GM19023 (cell line): ENCODE results near the gene ARMC3.

ENCODE experiments used
- ATAC-seq: cut with Tn5 transposase; IDR thresholded peaks from one replicate; pipeline ENCODE4 v1.9.1; 2021; ENCODE audit warnings: mild to moderate bottlenecking, moderate library complexity; ENCODE audit not compliant: unreplicated experiment

The ARMC3 gene

DNA sequence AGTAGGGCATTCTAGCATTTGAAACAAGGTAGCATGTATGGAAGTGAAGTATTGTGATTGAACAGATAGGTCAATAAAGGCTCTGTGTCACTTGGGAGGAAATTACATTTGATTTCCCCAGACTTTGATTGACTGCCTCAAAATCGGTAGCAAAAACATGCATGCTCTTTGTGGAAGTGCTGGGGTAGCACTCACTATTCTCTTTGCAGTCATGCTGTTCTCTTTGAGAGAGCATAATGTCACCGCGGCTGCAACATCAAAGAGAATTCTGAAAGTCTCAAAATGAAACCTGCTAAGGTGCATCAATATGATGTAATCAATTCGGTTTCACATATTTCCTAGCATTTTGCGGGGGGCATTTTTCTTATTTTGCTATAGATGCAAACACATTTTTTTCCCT is 64.2 kb downstream of the ARMC3 start:
- no peak for ATAC-seq

DNA sequence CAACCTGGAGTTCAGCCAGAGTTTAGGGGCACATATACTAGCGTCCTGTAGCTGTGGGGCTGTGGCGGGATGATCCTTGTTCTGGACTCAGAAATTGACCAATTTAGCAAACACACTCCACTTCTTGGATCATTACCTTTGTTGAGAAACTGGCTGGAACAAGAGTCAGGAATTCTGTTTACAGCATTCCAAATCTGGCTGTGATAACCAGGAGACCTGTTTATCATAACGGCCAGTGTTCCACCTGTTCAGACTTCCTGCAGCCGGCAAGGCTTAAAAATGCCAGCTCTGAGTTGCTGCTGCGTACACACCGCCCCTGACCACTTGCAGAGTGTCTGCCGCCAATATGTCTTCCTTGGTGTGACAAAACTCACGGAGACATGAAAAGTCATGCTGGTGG is 64.8 kb downstream of the ARMC3 start:
- no peak for ATAC-seq

DNA sequence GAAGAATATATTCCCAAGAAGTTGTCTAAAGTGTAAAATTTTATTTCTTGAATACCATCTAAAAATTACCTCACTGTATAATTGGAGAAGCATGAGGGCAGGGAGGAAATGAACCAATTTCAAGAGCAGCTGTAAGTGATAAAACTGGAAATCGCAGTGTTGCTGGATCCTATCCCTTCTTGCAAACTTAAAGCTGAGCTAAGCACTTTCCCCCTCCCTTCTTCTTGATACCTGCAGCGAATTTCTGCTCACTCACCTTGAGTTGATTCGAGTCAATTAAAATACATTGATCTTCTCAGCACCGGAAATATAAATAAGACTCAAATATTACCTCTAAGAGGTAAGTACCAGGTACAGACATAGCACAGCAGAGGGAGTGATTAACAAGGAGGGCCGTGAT is 65.5 kb downstream of the ARMC3 start:
- ATAC-seq: no peak

DNA sequence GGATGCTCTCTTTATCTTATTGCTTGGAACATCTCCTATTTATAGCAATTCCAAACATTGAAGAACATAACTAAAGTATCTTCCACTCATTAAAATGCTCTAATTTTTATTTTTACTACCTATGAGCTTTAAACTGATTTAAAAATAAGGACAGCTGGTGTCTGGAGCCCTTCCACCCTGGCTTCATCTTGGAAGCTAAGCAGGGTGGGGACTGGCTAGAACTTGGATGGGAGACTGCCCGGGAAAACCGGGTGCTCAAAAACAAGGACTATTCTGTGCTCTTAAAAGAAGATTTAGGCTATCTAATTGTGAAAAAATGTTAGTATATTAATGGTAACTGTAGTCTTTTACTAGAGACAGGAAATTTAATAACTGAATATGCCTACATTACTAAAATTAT is 69.2 kb downstream of the ARMC3 start:
- ATAC-seq: no peak

DNA sequence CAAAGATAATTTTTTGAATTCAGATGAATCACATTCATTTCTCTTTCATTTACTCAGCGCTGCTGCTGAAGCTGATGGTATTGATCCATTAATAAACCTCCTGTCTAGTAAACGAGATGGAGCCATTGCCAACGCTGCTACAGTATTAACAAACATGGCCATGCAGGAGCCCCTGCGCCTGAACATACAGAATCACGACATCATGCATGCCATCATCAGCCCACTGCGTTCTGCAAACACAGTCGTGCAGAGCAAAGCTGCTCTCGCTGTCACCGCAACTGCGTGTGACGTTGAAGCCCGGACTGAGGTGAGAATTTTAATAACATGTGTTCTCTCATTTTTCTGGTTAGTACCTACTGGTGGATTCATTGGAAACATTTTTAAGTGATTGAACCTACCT is 70.2 kb downstream of the ARMC3 start:
- ATAC-seq: no peak

DNA sequence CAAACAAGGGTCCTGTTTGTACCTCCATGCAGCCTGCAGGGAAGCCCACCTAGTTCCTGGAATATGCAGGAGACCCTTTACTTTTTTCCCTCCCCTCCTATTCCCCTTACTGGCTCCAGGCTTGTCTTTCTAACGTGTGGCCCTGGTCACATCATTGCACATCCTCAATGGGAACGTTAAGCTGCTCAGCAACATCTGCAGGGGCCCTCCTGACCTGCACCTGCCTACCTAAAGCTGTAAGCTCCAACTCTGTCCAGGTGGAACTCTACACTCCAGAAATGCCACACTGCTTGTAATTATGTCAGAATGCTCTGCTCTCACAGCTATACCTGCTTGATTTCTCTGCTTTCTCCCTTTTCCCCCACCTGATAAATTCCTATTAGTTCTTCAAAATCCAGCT is 72.1 kb downstream of the ARMC3 start:
- no peak for ATAC-seq

DNA sequence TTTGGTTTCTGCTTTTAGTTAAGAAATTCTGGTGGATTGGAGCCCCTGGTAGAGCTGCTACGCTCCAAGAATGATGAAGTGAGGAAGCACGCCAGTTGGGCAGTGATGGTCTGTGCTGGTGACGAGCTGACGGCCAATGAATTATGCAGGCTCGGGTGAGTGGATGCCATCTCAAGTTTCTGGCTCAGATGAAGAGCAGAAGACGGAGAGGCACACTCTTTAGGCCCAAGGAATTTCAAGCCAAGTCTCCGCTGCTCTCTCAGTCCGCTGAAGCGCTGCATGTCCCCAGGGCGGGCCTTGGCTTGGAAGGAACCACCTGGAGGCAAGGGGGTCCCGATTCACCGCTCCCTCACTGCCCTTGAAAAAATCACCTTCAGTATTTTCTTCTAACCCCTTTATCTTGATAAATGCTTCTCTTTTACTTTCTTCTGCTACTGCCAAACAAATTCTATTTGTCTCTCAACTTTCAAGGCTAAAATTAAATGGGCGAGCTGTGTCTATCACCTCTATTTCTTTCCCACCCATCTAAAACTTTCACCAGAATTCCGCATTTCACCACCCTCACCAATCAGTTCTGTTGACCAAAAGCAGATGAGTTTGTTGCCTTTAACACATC is 74.2 kb downstream of the ARMC3 start:
- ATAC-seq: no peak

DNA sequence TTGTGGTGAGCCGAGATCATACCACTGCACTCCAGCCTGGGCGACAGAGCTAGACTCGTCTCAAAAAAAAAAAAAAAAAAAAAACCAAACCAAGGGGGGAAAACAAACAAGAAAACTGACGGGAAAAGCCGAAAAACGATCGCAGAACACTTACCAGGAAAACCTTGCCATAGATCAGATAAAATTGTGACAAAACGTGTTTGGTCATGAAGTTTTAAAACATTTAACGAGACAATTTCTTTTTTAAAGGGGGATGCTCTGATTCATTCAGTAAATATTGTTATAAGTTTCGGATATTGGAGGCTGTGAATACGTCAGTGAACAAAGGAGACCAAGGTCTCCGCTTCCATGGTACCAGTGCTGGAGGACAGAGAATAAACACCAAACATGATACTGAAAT is 77.3 kb downstream of the ARMC3 start:
- no peak for ATAC-seq

DNA sequence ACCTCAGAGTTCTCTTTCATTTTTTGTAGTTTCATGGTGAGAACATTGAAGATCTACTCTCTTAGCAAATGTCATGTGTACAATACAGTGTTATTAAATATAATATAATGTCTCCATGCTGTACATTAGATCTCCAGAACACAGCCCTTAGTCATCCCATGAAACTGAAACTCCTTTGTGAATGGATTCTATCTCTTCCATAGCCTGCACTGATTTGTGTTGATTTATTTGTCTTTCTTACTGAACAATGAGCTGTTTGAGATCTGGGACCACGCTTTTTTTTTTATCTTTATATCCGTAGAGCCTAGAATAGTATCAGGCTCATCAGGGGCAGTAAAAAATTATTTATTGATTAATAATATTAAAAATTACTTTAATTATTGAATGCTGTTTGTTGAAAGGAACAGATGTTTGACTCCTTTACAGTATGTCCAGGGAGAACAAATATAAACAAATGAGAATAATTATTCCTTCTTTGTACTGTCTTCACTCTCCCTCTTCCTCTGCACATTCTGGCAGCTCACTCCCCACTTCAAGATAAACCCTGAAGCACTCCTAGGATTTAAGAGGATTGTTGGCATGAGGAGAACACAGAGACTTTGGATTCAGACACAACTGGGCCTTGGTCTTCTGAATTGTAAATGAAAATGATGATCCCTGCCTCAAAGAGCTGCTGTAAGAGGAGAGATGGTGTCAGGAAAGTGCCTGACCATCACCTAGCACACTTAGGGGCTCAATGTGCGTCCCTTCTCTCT is 85.9 kb downstream of the ARMC3 start:
- no peak for ATAC-seq

DNA sequence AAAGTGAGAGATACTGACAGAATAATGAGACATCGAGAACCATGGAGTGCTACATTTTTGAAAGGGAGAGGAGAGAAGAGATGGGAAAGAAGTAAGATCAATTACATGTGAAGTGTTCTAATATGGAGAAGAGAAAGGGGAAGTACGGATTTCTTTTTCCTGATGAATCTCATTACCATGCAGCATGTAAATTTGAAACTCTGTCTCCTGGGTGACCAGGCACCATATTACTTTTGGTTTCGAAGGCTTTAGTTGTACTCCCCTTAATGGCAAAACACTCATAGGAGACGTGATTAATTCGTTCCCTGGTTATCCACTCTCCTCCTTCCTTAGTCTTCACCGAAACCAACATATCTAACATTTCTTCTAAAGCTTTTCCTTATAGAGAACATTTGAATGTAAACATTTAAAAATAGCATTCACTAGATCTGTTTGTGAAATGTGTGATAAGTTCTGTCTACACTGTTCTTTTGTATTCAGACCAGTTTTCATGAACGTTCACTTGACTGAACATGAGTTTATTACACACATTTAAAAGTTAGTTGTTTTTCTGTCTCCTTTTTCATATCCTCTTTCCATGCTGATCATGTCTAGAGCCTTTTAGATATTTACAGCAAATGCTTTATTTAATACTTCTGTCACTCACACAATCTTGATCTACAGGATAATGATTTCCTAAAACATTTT is 87.3 kb downstream of the ARMC3 start:
- peak; percentile 95 for ATAC-seq

DNA sequence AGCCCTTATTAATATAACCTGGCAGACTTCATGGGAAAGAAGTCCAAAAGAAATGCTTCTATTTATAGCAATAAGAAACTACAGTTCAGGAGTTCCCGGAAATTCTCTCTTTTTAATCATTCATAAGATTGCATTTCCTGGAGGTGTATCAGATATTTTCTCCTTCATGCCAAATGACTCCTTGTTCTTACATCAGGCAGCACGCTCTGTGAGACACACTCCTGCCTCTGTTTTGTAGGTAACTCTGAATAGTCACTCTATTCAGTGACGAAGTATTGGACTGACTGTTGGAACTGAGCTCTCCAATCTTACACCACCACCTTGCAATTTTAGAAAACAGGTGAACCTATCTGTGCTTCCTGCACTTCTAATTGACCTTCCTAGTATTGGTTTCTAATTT is 88.8 kb downstream of the ARMC3 start:
- ATAC-seq: no peak

DNA sequence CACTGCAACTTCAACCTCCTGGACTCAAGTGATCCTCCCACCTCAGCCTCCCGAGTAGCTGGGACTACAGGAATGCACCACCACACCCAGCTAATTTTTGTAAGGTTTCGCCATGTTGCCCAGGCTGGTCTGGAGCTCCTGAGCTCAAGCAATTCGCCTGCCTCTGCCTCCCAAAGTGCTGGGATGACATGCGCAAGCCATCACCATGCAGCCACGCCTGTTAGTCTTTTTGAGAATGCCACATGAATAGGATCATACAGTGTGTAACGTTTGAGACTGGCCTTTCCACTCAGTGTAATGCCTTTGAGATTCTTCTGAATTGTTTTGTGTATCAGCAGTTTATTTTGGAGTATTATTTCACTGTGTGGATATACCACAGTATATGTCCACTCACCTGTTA is 91.8 kb downstream of the ARMC3 start:
- ATAC-seq: no peak

DNA sequence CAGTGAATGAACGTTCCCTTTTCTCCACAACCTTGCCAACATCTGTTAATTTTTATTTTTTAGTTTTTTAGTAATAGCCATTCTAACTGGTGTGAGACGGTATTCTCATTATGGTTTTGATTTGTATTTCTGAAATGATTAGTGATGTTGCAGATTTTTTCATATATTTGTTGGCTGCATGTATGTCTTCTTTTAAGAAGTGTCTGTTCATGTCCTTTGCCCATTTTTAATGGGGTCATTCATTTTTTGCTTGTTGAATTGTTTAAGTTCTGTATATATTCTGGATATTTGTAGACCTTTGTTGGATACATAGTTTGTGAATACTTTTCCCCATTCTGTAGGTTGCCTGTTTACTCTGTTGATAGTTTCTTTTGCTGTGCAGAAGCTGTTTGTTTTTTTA is 93.6 kb downstream of the ARMC3 start:
- no peak for ATAC-seq

DNA sequence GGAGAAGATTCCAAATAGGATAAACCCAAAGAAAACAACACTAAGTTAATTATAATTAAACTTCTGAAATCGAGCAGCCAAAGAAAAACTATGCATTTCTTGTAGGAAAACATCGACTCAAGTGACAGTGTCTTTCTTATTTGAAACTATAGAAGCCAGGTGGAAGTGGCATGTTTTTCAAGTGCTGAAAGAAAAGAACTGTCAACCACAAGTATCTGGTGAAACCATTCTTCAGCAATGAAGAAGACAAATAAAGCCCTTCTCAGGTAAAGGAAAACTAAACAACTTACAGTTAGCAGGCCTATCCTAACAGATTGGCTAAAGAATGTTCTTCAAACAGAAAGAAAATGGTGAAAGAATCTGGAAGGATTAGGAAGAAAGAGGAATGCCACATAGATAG is 96.1 kb downstream of the ARMC3 start:
- no peak for ATAC-seq

DNA sequence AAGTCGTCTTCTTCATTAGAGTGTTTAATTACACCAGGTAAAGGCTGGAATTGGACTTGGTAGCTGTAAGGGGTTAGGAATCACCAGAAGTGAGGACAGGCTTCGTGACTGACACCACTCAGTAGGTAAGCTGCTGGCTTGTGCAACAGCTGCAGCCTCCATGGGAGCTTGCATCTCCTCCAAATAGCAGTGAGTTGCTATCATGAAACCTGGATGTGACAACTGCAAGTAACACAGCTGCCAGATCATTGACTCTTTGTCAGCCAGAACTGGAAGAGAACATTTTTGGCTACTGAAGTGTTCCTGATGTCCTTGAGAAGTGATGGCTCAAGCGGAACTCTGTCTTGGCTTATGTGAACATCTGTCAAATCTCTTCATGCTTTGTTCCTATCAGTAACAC is 103.5 kb downstream of the ARMC3 start:
- no peak for ATAC-seq

DNA sequence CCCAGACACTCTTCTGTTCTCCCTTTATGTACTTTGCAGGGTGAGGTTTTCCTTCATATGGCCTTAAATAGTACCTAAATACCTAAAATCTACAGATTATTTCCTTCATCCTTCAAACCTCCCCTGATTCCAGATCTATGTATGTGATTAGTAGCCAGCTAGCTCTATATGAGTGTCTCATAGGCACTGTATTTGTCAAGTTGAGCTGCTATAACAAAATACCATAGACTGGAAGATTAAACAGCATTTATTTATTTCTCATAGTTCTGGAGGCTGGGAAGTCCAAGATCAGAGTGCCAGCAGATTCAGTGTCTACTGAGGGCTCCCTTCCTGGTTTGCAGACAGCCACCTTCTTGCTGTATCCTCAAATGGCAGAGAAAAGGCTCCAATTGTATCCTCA is 106.9 kb downstream of the ARMC3 start:
- no peak for ATAC-seq

DNA sequence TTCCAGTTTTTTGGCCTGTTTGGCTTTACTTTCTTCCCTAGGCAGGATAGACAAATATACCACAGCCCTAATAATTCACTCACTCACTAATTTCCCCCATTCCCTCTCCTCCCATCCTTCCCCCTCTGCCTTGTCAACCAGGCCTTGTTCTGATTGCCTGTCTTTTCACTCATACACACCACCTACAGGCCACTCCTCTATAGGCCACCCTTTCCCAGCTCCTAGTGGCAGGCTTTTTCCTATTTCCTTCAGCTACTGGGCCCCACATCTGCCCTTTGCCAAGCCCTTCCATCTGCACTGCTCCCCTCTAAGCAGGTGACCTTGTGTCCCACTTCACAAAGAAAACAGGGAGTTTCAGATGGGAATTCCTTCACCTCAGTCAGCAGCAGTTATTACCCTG is 107.7 kb downstream of the ARMC3 start:
- no peak for ATAC-seq

DNA sequence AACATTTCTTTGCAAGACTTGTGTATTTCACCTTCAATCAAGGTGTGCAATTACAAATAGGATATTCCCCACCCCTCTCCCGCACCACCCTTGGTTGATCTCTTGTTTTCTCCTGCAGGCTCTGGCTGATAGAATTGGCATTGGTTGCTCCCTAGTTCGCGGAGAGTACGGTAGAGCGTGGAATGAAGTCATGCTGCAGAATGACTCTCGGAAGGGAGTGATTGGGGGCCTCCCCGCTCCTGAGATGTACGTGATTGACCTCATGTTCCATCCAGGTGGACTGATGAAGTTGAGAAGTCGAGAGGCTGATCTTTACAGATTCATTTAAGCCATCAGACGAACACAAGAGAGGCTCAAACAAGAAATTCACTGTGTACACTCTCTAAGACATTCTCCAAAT is 109.3 kb downstream of the ARMC3 start:
- no peak for ATAC-seq

DNA sequence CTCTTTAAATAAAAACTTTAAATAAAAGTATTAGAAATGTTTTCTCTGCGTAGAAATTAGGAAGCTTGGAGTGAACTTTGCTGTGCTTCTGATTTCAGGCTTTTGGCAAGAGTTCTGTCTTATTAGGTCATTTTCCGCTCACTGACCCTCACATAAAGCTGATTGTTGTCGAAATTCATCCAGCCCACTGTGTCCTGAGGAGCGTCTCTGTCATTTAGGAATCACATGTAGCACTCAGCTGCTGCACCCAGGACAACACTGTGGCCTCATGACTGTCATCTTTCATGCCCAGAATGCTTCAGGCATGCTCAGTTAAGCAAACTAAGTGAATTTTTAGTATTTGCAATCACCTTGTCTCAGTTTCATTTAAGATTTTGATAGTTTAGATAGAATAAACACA is 109.7 kb downstream of the ARMC3 start:
- ATAC-seq: no peak

DNA sequence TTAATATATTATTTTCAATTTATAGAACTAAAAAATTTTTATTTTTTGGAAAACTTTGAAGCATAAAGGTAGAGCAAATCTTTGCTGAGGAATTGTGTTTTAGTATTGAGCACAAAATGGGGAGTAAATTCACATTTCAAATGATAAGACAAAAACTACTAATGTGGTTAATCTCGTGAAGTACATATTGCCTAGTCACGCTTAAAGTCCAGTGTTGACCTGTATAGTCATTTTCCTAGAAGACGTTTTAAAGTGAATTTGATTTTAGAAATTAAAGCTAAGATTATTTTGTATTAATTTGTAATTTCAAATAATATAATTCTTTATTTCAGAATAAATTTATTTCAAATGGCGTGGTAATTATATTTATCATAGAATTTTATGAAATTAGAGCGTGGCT is 110.3 kb downstream of the ARMC3 start:
- ATAC-seq: no peak

DNA sequence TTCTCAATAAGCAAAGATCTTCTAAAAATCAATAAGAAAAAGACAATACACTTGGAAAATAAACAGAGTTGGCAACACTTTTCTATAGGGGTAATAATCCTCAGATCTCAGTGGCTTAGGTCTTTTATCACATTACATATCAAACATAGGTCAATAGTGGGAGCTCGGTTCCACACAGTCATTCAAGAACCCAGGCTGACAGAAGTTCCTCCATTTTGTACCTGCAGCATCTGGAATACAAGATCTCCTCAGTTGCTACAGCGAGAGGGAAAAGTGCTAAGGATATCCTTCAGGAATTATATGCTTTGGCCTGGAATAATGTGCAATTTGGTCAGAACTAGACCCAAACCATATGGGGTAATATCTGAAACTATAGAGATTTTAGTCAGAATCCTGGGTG is 112.1 kb downstream of the ARMC3 start:
- ATAC-seq: no peak

DNA sequence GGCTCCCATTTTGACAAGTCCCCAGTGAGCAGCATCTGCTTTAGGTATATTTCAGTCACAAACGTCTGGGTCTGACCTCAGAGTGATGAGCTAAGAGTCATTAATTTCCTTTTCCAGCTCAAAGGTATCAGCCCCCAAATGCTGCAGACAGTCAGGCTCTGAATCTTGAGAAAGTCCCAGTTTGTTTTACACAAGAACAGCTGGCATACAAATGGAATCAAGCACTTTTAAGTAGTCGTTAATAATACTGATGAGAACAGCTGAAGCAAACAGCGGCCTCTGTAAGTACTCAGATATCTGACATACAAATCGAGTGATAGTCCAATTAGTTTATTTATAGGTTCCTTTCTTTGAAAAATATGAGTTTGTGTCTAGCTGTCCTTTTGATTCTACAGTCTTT is 118.2 kb downstream of the ARMC3 start:
- no peak for ATAC-seq
